Psoas muscle (tissue), 8 donors: Measurements from ENCODE around the gene SLF2. TPM values are rescaled to one million over a fixed set of nuclear protein-coding genes. Genes with fewer than 3 reads are reported as not detected.

ENCODE experiments used
- ATAC-seq, 4 donors: fragments of 200-7000 bp; cut with Tn5 transposase; one replicate each; pipeline ENCODE4 v1.9.1; 2020; ENCODE audit warnings: moderate library complexity in 3 of 4, mild to moderate bottlenecking in 2 of 4
- DNase-seq, 2 donors: peaks; one replicate each; pipeline ENCODE4 v3.0.0-alpha.2; 2020
- H3K27ac ChIP-seq: fragments of 200-600 bp; one replicate; pipeline ENCODE4 v1.8.0; 2022
- H3K27me3 ChIP-seq, 3 donors: fragments of 200-600 bp in 1 of 3; one replicate each; pipeline versions ENCODE4 v1.6.1 to v1.8.0; 2013 to 2022; ENCODE audit warnings: low read length in 2 of 3, mild to moderate bottlenecking in 2 of 3, moderate library complexity in 1 of 3; ENCODE audit not compliant: insufficient read depth in 3 of 3
- H3K36me3 ChIP-seq, 2 donors: fragments of 200-600 bp in 1 of 2; one replicate each; pipeline versions ENCODE4 v1.6.1 to v1.8.0; 2013 to 2022; ENCODE audit warnings: low read depth in 1 of 2, mild to moderate bottlenecking in 1 of 2, moderate library complexity in 1 of 2; ENCODE audit not compliant: insufficient read depth in 1 of 2
- H3K4me1 ChIP-seq: fragments of 200-600 bp; one replicate; pipeline ENCODE4 v1.8.0; 2022
- H3K4me3 ChIP-seq: fragments of 200-600 bp; one replicate; pipeline ENCODE4 v1.8.0; 2022; ENCODE audit warnings: mild to moderate bottlenecking
- H3K9me3 ChIP-seq: fragments of 200-600 bp; one replicate; pipeline ENCODE4 v1.8.0; 2022
- WGBS, 3 donors: extraction: QIAGEN DNeasy Blood & Tissue Kit; methylation state at CpG; one replicate each; pipeline versions ENCODE4 v1.1.6 to v1.1.7; 2013; 5-methylcytosine and 5-hydroxymethylcytosine counted together
- intact Hi-C, 2 donors: fragments of 100-400 bp; cut with DNase I; formaldehyde crosslinking; loops; one replicate each; pipeline versions ENCODE4 v1.11.0 to v1.14.2; 2022
- polyA plus RNA-seq, 3 donors: library from polyadenylated mRNA; stranded (reverse); fragments of 200-250 nt; gene quantifications; one replicate each; pipeline ENCODE4 v1.2.3, GENCODE V29; 2013
- total RNA-seq, 4 donors: library from RNA; stranded (reverse); fragmentation: NEBNext Ultra II Directional in 2 of 4; extraction: Animal tissue kit (Norgen Biotek cat#: 25700) in 2 of 4; gene quantifications; one replicate each; pipeline versions ENCODE4 v1.2.1 to v1.2.4, GENCODE V29; 2021 to 2023
- TF ChIP-seq, protein P1 (sequence below): fragments of 200-600 bp; IDR thresholded peaks from one replicate; pipeline ENCODE4 v1.8.0; 2022; ENCODE audit warnings: antibody characterized with exemption
- donor health status: healthy with polysubstance abuse.
- donor health status: DM: no; HTN: no; CAD: no; lungs with moderate emphysema.
- donor health status: Bipolar disorder and iron deficiency.
- donor health status: healthy.
- donor health status: DM: yes; HTN: yes; CAD: no.
- donor health status: DM: no; HTN: no; CAD: no.
- donor health status: DM: no; HTN: no; CAD: no.
- donor health status: DM: yes; HTN: yes; CAD: no.

The SLF2 gene
- total and polyA plus RNA-seq, 7 donors = 8.0 to 26.9 (median 20.1) TPM

DNA sequence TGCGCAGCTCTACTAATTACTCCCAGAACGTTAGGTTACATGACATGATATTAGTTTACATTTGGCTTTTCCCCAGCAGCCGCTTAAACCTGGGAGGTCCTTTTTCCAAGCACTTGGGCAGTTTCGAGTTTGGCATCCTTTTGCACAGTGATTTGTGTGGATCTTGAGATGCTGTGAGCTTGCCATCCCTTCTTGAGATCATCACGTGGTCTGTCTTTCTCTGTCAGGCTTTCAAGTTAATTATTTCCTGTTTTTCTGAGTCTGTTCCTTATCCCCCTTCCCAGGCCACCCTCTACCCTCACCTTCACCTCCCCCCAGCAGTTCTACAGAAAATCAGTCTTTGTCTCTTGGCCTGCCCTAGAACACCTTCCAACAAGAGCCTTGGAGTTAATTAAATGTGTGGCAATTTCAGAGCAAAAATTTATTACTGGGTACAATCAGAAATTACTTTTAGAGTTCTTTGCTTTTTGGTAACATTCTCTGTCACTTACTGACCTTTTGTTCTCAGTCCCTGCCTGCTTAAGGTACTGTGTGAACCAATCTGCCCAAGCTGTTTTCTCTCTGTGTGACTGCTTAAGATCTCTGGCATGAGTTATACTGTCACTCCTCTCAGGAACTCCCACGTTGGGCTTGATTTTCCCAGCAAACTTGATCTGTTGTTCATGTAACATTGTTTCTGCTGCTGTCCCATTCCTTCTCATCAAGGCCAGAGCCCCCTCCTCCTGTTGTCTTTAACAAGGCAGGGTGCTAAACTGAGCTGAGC is 3.1 kb upstream of the SLF2 start:
- WGBS, 3 donors = 20 to 27% (median 25%) methylated on average over 6 of the region's 6 CpGs
- DNase-seq (no peak), ATAC-seq (no peak)
- no peaks in the 10 kb centered on the region for H3K27me3 ChIP-seq
- H3K27ac ChIP-seq = no peak overlapping the region
- peaks cover 12% of the 10 kb centered on the region for H3K4me1 ChIP-seq
- no peak overlapping the region for H3K4me3 ChIP-seq
- no peaks in the 10 kb centered on the region for H3K9me3 ChIP-seq
- TF ChIP-seq, protein P1, sequence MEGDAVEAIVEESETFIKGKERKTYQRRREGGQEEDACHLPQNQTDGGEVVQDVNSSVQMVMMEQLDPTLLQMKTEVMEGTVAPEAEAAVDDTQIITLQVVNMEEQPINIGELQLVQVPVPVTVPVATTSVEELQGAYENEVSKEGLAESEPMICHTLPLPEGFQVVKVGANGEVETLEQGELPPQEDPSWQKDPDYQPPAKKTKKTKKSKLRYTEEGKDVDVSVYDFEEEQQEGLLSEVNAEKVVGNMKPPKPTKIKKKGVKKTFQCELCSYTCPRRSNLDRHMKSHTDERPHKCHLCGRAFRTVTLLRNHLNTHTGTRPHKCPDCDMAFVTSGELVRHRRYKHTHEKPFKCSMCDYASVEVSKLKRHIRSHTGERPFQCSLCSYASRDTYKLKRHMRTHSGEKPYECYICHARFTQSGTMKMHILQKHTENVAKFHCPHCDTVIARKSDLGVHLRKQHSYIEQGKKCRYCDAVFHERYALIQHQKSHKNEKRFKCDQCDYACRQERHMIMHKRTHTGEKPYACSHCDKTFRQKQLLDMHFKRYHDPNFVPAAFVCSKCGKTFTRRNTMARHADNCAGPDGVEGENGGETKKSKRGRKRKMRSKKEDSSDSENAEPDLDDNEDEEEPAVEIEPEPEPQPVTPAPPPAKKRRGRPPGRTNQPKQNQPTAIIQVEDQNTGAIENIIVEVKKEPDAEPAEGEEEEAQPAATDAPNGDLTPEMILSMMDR = no peak
- intact Hi-C loops = no loop called here
- no peaks in the 10 kb centered on the region for H3K36me3 ChIP-seq

DNA sequence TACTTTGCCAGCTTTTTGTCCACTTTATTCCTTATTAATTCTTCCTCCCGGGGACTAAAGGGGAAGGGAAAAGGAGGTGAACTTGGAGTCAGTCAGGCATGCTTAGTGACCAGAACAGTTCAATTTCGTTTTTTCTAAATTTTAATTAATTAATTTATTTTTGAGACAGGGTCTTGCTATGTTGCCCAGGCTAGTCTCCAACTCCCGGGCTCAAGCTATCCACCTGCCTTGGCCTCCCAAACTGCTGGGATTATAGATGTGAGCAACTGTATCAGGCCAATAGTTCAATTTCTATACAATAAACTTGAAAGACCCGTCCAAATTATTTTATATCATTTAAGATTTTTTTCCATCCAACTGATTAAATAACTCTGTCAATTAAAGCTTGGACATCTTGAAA is 1.3 kb upstream of the SLF2 start:
- intact Hi-C loops = no loop called here
- peak overlapping the region; percentile 87 for H3K27ac ChIP-seq
- TF ChIP-seq, protein P1 = no peak
- no peaks in the 10 kb centered on the region for H3K27me3 ChIP-seq
- no peak for ATAC-seq
- no peak for DNase-seq
- H3K4me1 ChIP-seq = peaks cover 25% of the 10 kb centered on the region
- H3K36me3 ChIP-seq = peaks cover 0 to 9% of the 10 kb centered on the region in 2 donors
- H3K9me3 ChIP-seq = no peaks in the 10 kb centered on the region
- WGBS, 3 donors = 35 to 51% (median 39%) methylated on average over 4 of the region's 4 CpGs
- peak overlapping the region; percentile 95 for H3K4me3 ChIP-seq

DNA sequence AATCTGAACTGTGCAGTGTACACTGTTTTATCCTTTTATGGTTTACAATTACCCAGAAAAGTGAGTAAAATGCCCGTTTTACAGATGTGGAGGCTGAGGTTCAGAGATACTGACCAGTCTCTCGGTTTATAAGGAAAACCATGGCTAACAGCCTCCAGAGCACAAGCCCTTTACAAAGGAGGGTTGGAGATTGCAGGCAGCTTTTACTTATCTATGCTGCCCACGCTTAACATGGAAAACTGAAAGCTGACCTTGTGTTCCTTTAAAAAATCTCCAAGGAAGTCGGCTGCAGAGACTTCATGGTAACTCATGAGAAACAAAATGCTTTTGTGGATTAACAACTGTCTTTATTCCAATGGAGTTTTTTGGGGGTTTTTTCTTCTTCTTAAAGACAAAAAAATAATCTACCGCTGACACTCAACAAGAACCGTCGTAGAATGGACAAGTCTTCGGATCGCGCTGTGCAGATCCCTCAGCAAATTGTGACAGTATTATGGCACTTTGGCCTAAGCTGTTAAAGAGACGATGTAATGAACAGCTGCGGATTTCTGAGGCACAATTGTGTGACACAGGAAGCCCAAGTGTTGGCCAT is 654 bp upstream of the SLF2 start:
- Histone ChIP-seq H3K9me3 (no peaks in the 10 kb centered on the region), H3K4me1 (peaks cover 25% of the 10 kb centered on the region), H3K27ac (peak overlapping the region; percentile 87), H3K36me3 (peaks cover 0 to 16% of the 10 kb centered on the region in 2 donors), H3K27me3 (no peaks in the 10 kb centered on the region), H3K4me3 (peak overlapping the region; percentile 95)
- WGBS, 3 donors = 3 to 6% (median 4%) methylated on average over 12 of the region's 12 CpGs
- TF ChIP-seq, protein P1 = no peak
- intact Hi-C loops = no loop called here
- ATAC-seq (no peak), DNase-seq (no peak)

DNA sequence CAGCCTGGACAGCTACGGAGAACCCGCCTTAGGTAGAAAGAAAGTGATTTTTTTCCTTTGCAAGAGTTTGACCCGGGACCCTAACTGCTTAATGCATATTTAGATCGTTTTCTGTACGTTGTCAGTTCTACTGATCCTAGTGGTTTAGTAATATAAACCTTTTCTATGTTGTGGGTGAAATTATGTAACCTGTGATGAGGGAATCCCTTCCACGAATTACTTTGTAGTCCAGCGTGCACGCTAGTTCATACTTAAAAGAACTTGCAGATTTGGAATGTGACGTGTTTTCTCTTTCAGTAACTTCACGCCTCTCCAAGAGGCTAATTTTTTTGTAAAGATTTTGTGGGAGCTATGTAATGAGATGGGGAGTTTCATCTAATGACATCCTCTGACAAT is 705 bp downstream of the SLF2 start:
- ATAC-seq = no peak
- H3K4me1 ChIP-seq = peaks cover 25% of the 10 kb centered on the region
- no peaks in the 10 kb centered on the region for H3K9me3 ChIP-seq
- H3K36me3 ChIP-seq = peaks cover 0 to 29% of the 10 kb centered on the region in 2 donors
- peak overlapping the region; percentile 87 for H3K27ac ChIP-seq
- H3K27me3 ChIP-seq = no peaks in the 10 kb centered on the region
- TF ChIP-seq, protein P1 = no peak
- intact Hi-C loops = no loop called here
- DNase-seq = no peak
- peak overlapping the region; percentile 95 for H3K4me3 ChIP-seq
- WGBS, 3 donors = 2% methylated on average over 10 of the region's 10 CpGs
